ENCODE data around the gene FAM120A. TPM values are rescaled to one million over a fixed set of nuclear protein-coding genes. Genes with fewer than 3 reads are reported as not detected.

FAM120A gene
- total and polyA plus RNA-seq, 4 donors = 28.3 to 91.0 (median 50.3) TPM

DNA sequence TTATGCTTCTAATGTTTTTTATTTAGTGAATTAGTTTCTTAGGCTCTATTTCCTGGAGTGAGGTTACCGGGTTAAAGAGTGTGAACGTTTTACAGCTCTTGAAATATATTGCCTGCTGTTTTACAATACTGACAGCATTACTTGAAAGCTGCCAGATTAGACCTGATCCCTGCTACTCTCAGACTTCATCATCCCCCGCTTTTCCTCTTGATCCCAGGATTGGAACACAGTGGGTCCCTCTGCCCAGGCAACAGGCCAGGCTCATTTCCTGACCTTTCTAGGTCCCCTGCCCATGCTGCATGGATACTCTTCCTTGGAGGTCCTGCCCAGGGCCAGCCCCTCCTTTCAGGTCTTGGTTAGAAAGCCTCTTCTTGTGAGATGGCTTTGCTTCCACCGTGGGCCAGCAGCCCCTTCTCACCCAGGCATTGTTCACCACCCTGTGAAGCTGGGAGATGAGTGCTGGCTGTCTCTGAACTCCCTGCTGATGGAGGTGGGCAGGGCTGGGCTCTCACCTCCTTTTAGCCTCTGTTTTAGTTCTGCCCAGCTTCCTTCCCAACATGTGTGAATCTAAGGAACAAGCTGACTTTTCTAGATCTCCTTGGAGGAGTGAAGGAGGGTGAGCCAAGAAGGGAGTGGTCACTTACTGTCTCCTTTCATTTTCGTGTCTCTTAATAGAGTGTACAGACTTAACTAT, 17.4 kb downstream of the FAM120A start (continued):
- TF ChIP-seq HNF4A (conservative IDR thresholded peaks at IDR 0.05) (no peak), JUND (IDR thresholded peaks at IDR 0.05) (no peak), FOXA1 (IDR thresholded peaks at IDR 0.05) (no peak), REST (IDR thresholded peaks at IDR 0.05) (no peak)
- TF ChIP-seq, protein P1, sequence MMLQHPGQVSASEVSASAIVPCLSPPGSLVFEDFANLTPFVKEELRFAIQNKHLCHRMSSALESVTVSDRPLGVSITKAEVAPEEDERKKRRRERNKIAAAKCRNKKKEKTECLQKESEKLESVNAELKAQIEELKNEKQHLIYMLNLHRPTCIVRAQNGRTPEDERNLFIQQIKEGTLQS (IDR thresholded peaks at IDR 0.05) = no peak

GRCh38 chr9:93470391-93470790, 18.9 kb downstream of the FAM120A start:
- no peak for DNase-seq (ENCODE audit: low spot score)
- Histone ChIP-seq H3K27me3 (ENCODE audit: control insufficient read depth in 4 of 4, insufficient read depth in 4 of 4, low read length in 3 of 4) (no peaks in the 10 kb centered on the region), H3K27ac (ENCODE audit: low read depth in 1 of 2, low read length in 2 of 2) (no peak overlapping the region), H3K4me1 (ENCODE audit: control insufficient read depth in 4 of 4, insufficient read depth in 4 of 4, low read length in 3 of 4) (peaks cover 22 to 31% (median 28%) of the 10 kb centered on the region in 4 donors), H3K36me3 (ENCODE audit: control insufficient read depth in 4 of 4, insufficient read depth in 3 of 4, low read depth in 1 of 4, low read length in 3 of 4) (no peaks in the 10 kb centered on the region), H3K4me3 (ENCODE audit: low read depth in 1 of 3, low read length in 3 of 3) (no peak overlapping the region), H3K9ac (ENCODE audit: low read depth in 1 of 2, low read length in 2 of 2) (no peak overlapping the region), H3K9me3 (ENCODE audit: control insufficient read depth in 4 of 4, low read length in 3 of 4) (no peaks in the 10 kb centered on the region)
- TF ChIP-seq GABPA (IDR thresholded peaks at IDR 0.05 in 1 of 2, conservative IDR thresholded peaks at IDR 0.05 in 1 of 2) (no peak), NR2F2 (IDR thresholded peaks at IDR 0.05) (no peak), REST (IDR thresholded peaks at IDR 0.05) (no peak), SP1 (IDR thresholded peaks at IDR 0.05) (no peak), TAF1 (conservative IDR thresholded peaks at IDR 0.05) (no peak), RXRA (IDR thresholded peaks at IDR 0.05) (no peak)
- TF ChIP-seq, protein P2, sequence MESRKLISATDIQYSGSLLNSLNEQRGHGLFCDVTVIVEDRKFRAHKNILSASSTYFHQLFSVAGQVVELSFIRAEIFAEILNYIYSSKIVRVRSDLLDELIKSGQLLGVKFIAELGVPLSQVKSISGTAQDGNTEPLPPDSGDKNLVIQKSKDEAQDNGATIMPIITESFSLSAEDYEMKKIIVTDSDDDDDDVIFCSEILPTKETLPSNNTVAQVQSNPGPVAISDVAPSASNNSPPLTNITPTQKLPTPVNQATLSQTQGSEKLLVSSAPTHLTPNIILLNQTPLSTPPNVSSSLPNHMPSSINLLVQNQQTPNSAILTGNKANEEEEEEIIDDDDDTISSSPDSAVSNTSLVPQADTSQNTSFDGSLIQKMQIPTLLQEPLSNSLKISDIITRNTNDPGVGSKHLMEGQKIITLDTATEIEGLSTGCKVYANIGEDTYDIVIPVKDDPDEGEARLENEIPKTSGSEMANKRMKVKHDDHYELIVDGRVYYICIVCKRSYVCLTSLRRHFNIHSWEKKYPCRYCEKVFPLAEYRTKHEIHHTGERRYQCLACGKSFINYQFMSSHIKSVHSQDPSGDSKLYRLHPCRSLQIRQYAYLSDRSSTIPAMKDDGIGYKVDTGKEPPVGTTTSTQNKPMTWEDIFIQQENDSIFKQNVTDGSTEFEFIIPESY (IDR thresholded peaks at IDR 0.05) = no peak
- TF ChIP-seq, protein P3, sequence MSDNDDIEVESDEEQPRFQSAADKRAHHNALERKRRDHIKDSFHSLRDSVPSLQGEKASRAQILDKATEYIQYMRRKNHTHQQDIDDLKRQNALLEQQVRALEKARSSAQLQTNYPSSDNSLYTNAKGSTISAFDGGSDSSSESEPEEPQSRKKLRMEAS (IDR thresholded peaks at IDR 0.05) = no peak
- TF ChIP-seq, protein P1 (IDR thresholded peaks at IDR 0.05) = no peak
- WGBS = 80% methylated on average over 5 of the region's 5 CpGs
